HEK293 (cell line): ENCODE measurements around the gene FAM210A.
A peak's percentile ranks its signal among the peaks of the same experiment; 100 is the strongest.

Experiments used
- CTCF ChIA-PET: fragments of 350-600 bp; formaldehyde crosslinking; extraction: SDS; loops from one replicate; lab custom pipeline; 2021; ENCODE audit warnings: antibody characterized with exemption; lab: Yijun Ruan, JAX
- POLR2A ChIA-PET: fragments of 300-600 bp; formaldehyde crosslinking; extraction: SDS; loops from one replicate; lab custom pipeline; 2020; ENCODE audit warnings: antibody characterized with exemption, inconsistent platforms; lab: Yijun Ruan, JAX
- H3K27ac ChIP-seq: fragments of 200-500 bp; sonication (Bioruptor generic); 2 replicates; pipeline ENCODE4 v1.5.1; 2014; ENCODE audit warnings: low read depth, low read length, control low read depth, inconsistent platforms; ENCODE audit errors: extremely low read depth
- H3K36me3 ChIP-seq, 2 experiments: fragments of 200-500 bp in 1 of 2; sonication (Bioruptor generic) in 1 of 2; 1 replicate in 1 of 2; 2 replicates in 1 of 2; pipeline ENCODE4 v1.5.1; 2014 to 2017; ENCODE audit warnings: inconsistent platforms in 2 of 2, low read length in 2 of 2; ENCODE audit not compliant: control insufficient read depth in 2 of 2, insufficient read depth in 1 of 2
- H3K4me1 ChIP-seq: fragments of 200-500 bp; sonication (Bioruptor generic); 2 replicates; pipeline ENCODE4 v1.5.1; 2014; ENCODE audit warnings: mild to moderate bottlenecking, low read length, inconsistent platforms; ENCODE audit not compliant: control insufficient read depth, insufficient read depth
- H3K4me3 ChIP-seq: 2 replicates; pipeline ENCODE4 v1.5.1; 2011; ENCODE audit warnings: low read depth, mild to moderate bottlenecking, control low read depth, low read length, moderate library complexity
- H3K9me3 ChIP-seq: fragments of 200-500 bp; sonication (Bioruptor generic); 2 replicates; pipeline ENCODE4 v1.5.1; 2014; ENCODE audit warnings: low read depth, low read length, inconsistent platforms; ENCODE audit not compliant: control insufficient read depth, insufficient read depth
- GFI1B ChIP-seq: fragments of 450-650 bp; formaldehyde crosslinking; IDR thresholded peaks from 2 replicates; pipeline ENCODE4 v1.5.1; 2016; ENCODE audit warnings: missing biosample characterization, missing genetic modification characterization
- HOXD13 ChIP-seq: sonication (generic); formaldehyde crosslinking; IDR thresholded peaks from 2 replicates; pipeline ENCODE4 v1.8.0; 2022; ENCODE audit warnings: missing genetic modification reagents, borderline replicate concordance
- IKZF3 ChIP-seq: fragments of 450-650 bp; IDR thresholded peaks from 2 replicates; pipeline ENCODE4 v1.5.0; 2018; ENCODE audit warnings: missing biosample characterization, mild to moderate bottlenecking, missing genetic modification characterization, moderate library complexity
- KLF10 ChIP-seq: fragments of 450-650 bp; IDR thresholded peaks from 2 replicates; pipeline ENCODE4 v1.5.1; 2018; ENCODE audit warnings: missing biosample characterization, mild to moderate bottlenecking, missing genetic modification characterization
- KLF16 ChIP-seq: fragments of 450-650 bp; formaldehyde crosslinking; IDR thresholded peaks from 2 replicates; pipeline ENCODE4 v1.5.1; 2017; ENCODE audit warnings: missing biosample characterization, missing genetic modification characterization
- KLF9 ChIP-seq: fragments of 450-650 bp; formaldehyde crosslinking; IDR thresholded peaks from 2 replicates; pipeline ENCODE4 v1.5.1; 2016; ENCODE audit warnings: missing biosample characterization, missing genetic modification characterization, low read depth
- YY2 ChIP-seq: fragments of 450-650 bp; formaldehyde crosslinking; IDR thresholded peaks from 2 replicates; pipeline ENCODE4 v1.5.1; 2016; ENCODE audit warnings: missing biosample characterization, missing genetic modification characterization
- ZBTB21 ChIP-seq: fragments of 450-650 bp; formaldehyde crosslinking; IDR thresholded peaks from 2 replicates; pipeline ENCODE4 v1.5.1; 2017; ENCODE audit warnings: missing biosample characterization, missing genetic modification characterization
- ZBTB48 ChIP-seq: fragments of 450-650 bp; formaldehyde crosslinking; IDR thresholded peaks from 2 replicates; pipeline ENCODE4 v1.5.1; 2016; ENCODE audit warnings: missing biosample characterization, missing genetic modification characterization
- ZFP3 ChIP-seq: fragments of 450-650 bp; formaldehyde crosslinking; IDR thresholded peaks from 2 replicates; pipeline ENCODE4 v1.5.1; 2016; ENCODE audit warnings: low read depth, missing biosample characterization, missing genetic modification characterization
- ZNF24 ChIP-seq: fragments of 450-650 bp; formaldehyde crosslinking; IDR thresholded peaks from 2 replicates; pipeline ENCODE4 v1.5.1; 2016; ENCODE audit warnings: missing biosample characterization, missing genetic modification characterization
- ZNF248 ChIP-seq: fragments of 450-650 bp; formaldehyde crosslinking; IDR thresholded peaks from 2 replicates; pipeline ENCODE4 v1.5.1; 2017; ENCODE audit warnings: missing biosample characterization, missing genetic modification characterization
- ZNF558 ChIP-seq: fragments of 450-650 bp; formaldehyde crosslinking; IDR thresholded peaks from 2 replicates; pipeline ENCODE4 v1.5.1; 2016; ENCODE audit warnings: missing biosample characterization, missing genetic modification characterization
- ZNF560 ChIP-seq: fragments of 450-650 bp; formaldehyde crosslinking; IDR thresholded peaks from 2 replicates; pipeline ENCODE4 v1.5.1; 2017; ENCODE audit warnings: missing biosample characterization, missing genetic modification characterization, borderline replicate concordance
- ZNF600 ChIP-seq: fragments of 450-650 bp; formaldehyde crosslinking; IDR thresholded peaks from 2 replicates; pipeline ENCODE4 v1.5.1; 2016; ENCODE audit warnings: missing biosample characterization, missing genetic modification characterization
- ZNF624 ChIP-seq: fragments of 450-650 bp; formaldehyde crosslinking; IDR thresholded peaks from 2 replicates; pipeline ENCODE4 v1.5.1; 2017; ENCODE audit warnings: missing biosample characterization, missing genetic modification characterization
- ZNF629 ChIP-seq: fragments of 450-650 bp; formaldehyde crosslinking; IDR thresholded peaks from 2 replicates; pipeline ENCODE4 v1.5.1; 2017; ENCODE audit warnings: missing biosample characterization, missing genetic modification characterization
- ZNF658 ChIP-seq: fragments of 450-650 bp; formaldehyde crosslinking; IDR thresholded peaks from 2 replicates; pipeline ENCODE4; 2016; ENCODE audit warnings: missing biosample characterization, missing genetic modification characterization
- ZNF670 ChIP-seq: fragments of 450-650 bp; formaldehyde crosslinking; IDR thresholded peaks from 2 replicates; pipeline ENCODE4 v1.5.1; 2016; ENCODE audit warnings: missing biosample characterization, missing genetic modification characterization, low read depth
- ZXDB ChIP-seq: fragments of 450-650 bp; formaldehyde crosslinking; IDR thresholded peaks from 2 replicates; pipeline ENCODE4 v1.5.1; 2016; ENCODE audit warnings: missing biosample characterization, missing genetic modification characterization
- TF ChIP-seq, protein P1 (sequence below): fragments of 450-650 bp; formaldehyde crosslinking; IDR thresholded peaks from 2 replicates; pipeline ENCODE4 v1.5.1; 2017; ENCODE audit warnings: missing biosample characterization, missing genetic modification characterization
- TF ChIP-seq, protein P2 (sequence below): fragments of 450-650 bp; formaldehyde crosslinking; IDR thresholded peaks from 2 replicates; pipeline ENCODE4 v1.5.1; 2017; ENCODE audit warnings: missing biosample characterization, mild to moderate bottlenecking, missing genetic modification characterization, moderate library complexity
- TF ChIP-seq, protein P3 (sequence below): fragments of 450-650 bp; formaldehyde crosslinking; IDR thresholded peaks from 2 replicates; pipeline ENCODE4 v1.5.1; 2016; ENCODE audit warnings: missing biosample characterization, missing genetic modification characterization
- TF ChIP-seq, protein P4 (sequence below): fragments of 450-650 bp; formaldehyde crosslinking; IDR thresholded peaks from 2 replicates; pipeline ENCODE4 v1.5.1; 2016; ENCODE audit warnings: missing biosample characterization, missing genetic modification characterization
- TF ChIP-seq, protein P5 (sequence below): fragments of 450-650 bp; formaldehyde crosslinking; IDR thresholded peaks from 2 replicates; pipeline ENCODE4 v1.5.1; 2017; ENCODE audit warnings: missing biosample characterization, missing genetic modification characterization
- TF ChIP-seq, protein P6 (sequence below): fragments of 450-650 bp; formaldehyde crosslinking; IDR thresholded peaks from 2 replicates; pipeline ENCODE4 v1.5.1; 2016; ENCODE audit warnings: missing biosample characterization, missing genetic modification characterization

The FAM210A gene, protein sequence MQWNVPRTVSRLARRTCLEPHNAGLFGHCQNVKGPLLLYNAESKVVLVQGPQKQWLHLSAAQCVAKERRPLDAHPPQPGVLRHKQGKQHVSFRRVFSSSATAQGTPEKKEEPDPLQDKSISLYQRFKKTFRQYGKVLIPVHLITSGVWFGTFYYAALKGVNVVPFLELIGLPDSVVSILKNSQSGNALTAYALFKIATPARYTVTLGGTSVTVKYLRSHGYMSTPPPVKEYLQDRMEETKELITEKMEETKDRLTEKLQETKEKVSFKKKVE

DNA sequence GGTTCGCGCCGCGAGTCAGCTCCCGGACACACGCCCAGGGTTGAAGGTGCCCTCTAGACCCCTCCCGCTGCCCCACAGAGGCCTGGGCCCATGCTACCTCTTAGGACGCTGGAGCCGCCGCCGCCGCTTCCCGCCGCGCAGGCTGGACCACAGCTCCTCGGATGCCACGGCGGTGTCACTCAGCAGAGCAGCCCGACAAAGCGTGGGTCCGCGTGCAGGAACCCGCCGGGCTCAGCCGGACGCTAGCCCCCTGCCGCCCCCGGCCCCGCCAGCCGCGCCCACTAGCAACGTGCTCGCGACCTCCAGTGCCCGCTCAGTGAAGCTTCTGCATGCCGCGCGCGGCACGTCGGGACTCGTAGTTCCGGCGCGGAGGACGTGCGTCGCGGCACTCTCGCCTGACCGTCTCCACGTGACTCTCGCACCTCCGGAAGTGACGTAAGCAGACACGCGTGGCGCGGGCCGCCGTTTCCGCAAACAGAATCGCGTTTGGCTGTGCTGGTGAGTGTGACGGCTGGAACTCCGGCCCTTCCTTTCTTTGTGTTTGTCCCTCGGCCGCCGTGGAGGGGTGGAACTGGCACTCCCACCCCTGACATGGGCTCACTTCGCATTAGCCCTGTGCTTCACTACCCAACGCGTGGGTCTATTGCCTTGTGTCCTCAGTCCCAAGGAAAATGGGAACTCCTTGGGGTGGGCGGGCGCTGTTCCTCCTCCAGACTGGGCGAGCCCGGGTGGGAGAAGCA, at the start of gene FAM210A, which contains the start of gene RNMT:
Gene FAM210A, minus strand, starts transcription at position 327 of the 740 bp plus-strand sequence. CDS start 44,481 bp downstream, outside the sequence.
Gene RNMT, plus strand, starts transcription at position 442 of the 740 bp plus-strand sequence. CDS start 4,845 bp downstream, outside the sequence.
- Histone ChIP-seq H3K27ac (peak within 1 kb of the TSS; percentile 71), H3K4me3 (peak within 1 kb of the TSS; percentile 97), H3K4me1 (peaks cover 11% of the 10 kb centered on the region; the same call in 1 of the 2 replicates), H3K9me3 (no peaks in the 10 kb centered on the region), H3K36me3 (peaks cover under 1 to 3% of the 10 kb centered on the region in 2 experiments; a peak in 2 of 3 replicates)
- ChIA-PET CTCF (interaction anchor here (0.6 to 1.4 kb wide), 4 partner anchors 14 to 98 kb away, joined by 3 to 5 read pairs (median 4); partner anchors contain the start of gene MC5R), POLR2A (interaction anchor here (0.6 to 2.1 kb wide), 8 partner anchors 10 to 1745 kb away, joined by 3 to 9 read pairs (median 4); partner anchors contain the start of genes AFG3L2, CEP192 and IMPA2)
- TF ChIP-seq HOXD13 (CRISPR knock-in tag), result no peak
- TF ChIP-seq ZNF248 (tag by site-specific recombination), result no peak
- TF ChIP-seq, protein P1, sequence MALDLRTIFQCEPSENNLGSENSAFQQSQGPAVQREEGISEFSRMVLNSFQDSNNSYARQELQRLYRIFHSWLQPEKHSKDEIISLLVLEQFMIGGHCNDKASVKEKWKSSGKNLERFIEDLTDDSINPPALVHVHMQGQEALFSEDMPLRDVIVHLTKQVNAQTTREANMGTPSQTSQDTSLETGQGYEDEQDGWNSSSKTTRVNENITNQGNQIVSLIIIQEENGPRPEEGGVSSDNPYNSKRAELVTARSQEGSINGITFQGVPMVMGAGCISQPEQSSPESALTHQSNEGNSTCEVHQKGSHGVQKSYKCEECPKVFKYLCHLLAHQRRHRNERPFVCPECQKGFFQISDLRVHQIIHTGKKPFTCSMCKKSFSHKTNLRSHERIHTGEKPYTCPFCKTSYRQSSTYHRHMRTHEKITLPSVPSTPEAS (tag by site-specific recombination), result no peak
- TF ChIP-seq, protein P2, sequence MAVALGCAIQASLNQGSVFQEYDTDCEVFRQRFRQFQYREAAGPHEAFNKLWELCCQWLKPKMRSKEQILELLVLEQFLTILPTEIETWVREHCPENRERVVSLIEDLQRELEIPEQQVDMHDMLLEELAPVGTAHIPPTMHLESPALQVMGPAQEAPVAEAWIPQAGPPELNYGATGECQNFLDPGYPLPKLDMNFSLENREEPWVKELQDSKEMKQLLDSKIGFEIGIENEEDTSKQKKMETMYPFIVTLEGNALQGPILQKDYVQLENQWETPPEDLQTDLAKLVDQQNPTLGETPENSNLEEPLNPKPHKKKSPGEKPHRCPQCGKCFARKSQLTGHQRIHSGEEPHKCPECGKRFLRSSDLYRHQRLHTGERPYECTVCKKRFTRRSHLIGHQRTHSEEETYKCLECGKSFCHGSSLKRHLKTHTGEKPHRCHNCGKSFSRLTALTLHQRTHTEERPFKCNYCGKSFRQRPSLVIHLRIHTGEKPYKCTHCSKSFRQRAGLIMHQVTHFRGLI (tag by site-specific recombination), result no peak; the same call in 1 of the 2 replicates
- peak; percentile 86 for TF ChIP-seq ZBTB21 (tag by site-specific recombination)
- TF ChIP-seq KLF9 (tag by site-specific recombination), result peak; percentile 94
- TF ChIP-seq, protein P3, sequence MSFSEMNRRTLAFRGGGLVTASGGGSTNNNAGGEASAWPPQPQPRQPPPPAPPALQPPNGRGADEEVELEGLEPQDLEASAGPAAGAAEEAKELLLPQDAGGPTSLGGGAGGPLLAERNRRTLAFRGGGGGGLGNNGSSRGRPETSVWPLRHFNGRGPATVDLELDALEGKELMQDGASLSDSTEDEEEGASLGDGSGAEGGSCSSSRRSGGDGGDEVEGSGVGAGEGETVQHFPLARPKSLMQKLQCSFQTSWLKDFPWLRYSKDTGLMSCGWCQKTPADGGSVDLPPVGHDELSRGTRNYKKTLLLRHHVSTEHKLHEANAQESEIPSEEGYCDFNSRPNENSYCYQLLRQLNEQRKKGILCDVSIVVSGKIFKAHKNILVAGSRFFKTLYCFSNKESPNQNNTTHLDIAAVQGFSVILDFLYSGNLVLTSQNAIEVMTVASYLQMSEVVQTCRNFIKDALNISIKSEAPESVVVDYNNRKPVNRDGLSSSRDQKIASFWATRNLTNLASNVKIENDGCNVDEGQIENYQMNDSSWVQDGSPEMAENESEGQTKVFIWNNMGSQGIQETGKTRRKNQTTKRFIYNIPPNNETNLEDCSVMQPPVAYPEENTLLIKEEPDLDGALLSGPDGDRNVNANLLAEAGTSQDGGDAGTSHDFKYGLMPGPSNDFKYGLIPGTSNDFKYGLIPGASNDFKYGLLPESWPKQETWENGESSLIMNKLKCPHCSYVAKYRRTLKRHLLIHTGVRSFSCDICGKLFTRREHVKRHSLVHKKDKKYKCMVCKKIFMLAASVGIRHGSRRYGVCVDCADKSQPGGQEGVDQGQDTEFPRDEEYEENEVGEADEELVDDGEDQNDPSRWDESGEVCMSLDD, result peak; percentile 24; the same call in 1 of the 2 replicates
- peak; percentile 48; the same call in 1 of the 2 replicates for TF ChIP-seq ZBTB48
- TF ChIP-seq IKZF3, result no peak
- no peak for TF ChIP-seq ZNF560 (tag by site-specific recombination)
- 0 out of 2 replicates have a peak, but pooled peaks have one; percentile 45 for TF ChIP-seq ZNF24 (tag by site-specific recombination)
- TF ChIP-seq ZNF629 (tag by site-specific recombination), result peak; percentile 95
- TF ChIP-seq, protein P4, sequence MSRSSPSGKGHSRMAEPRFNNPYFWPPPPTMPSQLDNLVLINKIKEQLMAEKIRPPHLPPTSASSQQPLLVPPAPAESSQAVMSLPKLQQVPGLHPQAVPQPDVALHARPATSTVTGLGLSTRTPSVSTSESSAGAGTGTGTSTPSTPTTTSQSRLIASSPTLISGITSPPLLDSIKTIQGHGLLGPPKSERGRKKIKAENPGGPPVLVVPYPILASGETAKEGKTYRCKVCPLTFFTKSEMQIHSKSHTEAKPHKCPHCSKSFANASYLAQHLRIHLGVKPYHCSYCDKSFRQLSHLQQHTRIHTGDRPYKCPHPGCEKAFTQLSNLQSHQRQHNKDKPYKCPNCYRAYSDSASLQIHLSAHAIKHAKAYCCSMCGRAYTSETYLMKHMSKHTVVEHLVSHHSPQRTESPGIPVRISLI (tag by site-specific recombination), result no peak; the same call in 1 of the 2 replicates
- TF ChIP-seq, protein P5, sequence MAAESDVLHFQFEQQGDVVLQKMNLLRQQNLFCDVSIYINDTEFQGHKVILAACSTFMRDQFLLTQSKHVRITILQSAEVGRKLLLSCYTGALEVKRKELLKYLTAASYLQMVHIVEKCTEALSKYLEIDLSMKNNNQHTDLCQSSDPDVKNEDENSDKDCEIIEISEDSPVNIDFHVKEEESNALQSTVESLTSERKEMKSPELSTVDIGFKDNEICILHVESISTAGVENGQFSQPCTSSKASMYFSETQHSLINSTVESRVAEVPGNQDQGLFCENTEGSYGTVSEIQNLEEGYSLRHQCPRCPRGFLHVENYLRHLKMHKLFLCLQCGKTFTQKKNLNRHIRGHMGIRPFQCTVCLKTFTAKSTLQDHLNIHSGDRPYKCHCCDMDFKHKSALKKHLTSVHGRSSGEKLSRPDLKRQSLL (tag by site-specific recombination), result peak; percentile 95
- peak; percentile 95 for TF ChIP-seq KLF16 (tag by site-specific recombination)
- TF ChIP-seq, protein P6, sequence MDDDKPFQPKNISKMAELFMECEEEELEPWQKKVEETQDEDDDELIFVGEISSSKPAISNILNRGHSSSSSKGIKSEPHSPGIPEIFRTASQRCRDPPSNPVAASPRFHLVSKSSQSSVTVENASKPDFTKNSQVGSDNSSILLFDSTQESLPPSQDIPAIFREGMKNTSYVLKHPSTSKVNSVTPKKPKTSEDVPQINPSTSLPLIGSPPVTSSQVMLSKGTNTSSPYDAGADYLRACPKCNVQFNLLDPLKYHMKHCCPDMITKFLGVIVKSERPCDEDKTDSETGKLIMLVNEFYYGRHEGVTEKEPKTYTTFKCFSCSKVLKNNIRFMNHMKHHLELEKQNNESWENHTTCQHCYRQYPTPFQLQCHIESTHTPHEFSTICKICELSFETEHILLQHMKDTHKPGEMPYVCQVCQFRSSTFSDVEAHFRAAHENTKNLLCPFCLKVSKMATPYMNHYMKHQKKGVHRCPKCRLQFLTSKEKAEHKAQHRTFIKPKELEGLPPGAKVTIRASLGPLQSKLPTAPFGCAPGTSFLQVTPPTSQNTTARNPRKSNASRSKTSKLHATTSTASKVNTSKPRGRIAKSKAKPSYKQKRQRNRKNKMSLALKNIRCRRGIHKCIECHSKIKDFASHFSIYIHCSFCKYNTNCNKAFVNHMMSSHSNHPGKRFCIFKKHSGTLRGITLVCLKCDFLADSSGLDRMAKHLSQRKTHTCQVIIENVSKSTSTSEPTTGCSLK, result no peak
- peak; percentile 35; the same call in 1 of the 2 replicates for TF ChIP-seq YY2 (tag by site-specific recombination)
- peak; percentile 61; the same call in 1 of the 2 replicates for TF ChIP-seq KLF10 (tag by site-specific recombination)
- no peak for TF ChIP-seq ZNF658 (tag by site-specific recombination)
- no peak for TF ChIP-seq ZNF624 (tag by site-specific recombination)
- no peak for TF ChIP-seq ZNF670 (tag by site-specific recombination)
- TF ChIP-seq ZXDB (tag by site-specific recombination), result peak; percentile 83; the same call in 1 of the 2 replicates
- TF ChIP-seq ZNF600 (tag by site-specific recombination), result 0 out of 2 replicates have a peak, but pooled peaks have one; percentile 14
- TF ChIP-seq ZNF558 (tag by site-specific recombination), result no peak
- TF ChIP-seq GFI1B (tag by site-specific recombination), result no peak
- no peak for TF ChIP-seq ZFP3
